ENCODE results near the gene WNT5B.
A peak's percentile ranks its signal among the peaks of the same experiment; 100 is the strongest.

WNT5B gene

DNA sequence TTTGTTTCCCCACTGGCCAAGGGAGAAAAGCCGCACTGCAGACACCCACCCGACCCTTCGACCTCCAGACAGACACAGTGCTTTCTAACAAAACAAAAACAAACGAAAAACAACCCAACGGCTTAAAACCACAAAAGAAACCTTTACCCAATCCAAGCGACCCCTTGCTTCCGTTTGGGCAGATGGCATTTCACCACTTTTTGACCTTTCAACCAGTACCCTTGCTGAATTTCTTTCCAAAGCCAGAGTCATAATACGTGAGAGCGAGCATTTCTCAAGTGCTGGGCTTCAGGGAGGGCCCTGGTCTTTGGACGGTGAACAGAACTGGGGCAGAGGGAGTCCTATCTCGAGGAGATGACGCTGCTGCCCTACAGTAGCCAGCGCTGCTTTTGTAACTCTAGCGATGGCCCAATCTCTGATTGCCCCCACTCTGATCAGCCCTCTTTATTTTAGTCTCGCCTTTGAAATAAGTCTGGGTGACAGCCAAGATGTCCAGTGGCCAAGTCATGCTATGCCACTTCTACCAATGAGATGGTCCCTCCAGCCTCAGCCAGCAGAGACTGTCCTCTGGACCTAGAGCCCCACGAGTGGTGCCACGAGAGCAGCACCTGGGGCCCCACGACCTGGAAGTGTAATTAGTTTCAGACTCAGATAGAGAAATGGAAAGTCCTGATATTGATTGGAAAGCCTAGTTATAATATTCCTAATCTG lies 40.0 kb downstream of the WNT5B start:
- H3K27ac ChIP-seq (ENCODE audit: low read depth, low read length), result no peak overlapping the region
- peaks cover 3% of the 10 kb centered on the region for H3K4me1 ChIP-seq (ENCODE audit: control insufficient read depth, insufficient read depth, low read length, unreplicated experiment)
- H3K79me2 ChIP-seq (ENCODE audit: control insufficient read depth, insufficient read depth, low read length, unreplicated experiment), result no peaks in the 10 kb centered on the region
- no peaks in the 10 kb centered on the region for H3K27me3 ChIP-seq (ENCODE audit: insufficient read depth, low read length)
- H3K36me3 ChIP-seq (ENCODE audit: insufficient read depth, low read length), result no peaks in the 10 kb centered on the region
- no peak overlapping the region for H2AFZ ChIP-seq (ENCODE audit: low read length, unreplicated experiment)
- H3K4me3 ChIP-seq (ENCODE audit: low read depth, low read length), result no peak overlapping the region

DNA sequence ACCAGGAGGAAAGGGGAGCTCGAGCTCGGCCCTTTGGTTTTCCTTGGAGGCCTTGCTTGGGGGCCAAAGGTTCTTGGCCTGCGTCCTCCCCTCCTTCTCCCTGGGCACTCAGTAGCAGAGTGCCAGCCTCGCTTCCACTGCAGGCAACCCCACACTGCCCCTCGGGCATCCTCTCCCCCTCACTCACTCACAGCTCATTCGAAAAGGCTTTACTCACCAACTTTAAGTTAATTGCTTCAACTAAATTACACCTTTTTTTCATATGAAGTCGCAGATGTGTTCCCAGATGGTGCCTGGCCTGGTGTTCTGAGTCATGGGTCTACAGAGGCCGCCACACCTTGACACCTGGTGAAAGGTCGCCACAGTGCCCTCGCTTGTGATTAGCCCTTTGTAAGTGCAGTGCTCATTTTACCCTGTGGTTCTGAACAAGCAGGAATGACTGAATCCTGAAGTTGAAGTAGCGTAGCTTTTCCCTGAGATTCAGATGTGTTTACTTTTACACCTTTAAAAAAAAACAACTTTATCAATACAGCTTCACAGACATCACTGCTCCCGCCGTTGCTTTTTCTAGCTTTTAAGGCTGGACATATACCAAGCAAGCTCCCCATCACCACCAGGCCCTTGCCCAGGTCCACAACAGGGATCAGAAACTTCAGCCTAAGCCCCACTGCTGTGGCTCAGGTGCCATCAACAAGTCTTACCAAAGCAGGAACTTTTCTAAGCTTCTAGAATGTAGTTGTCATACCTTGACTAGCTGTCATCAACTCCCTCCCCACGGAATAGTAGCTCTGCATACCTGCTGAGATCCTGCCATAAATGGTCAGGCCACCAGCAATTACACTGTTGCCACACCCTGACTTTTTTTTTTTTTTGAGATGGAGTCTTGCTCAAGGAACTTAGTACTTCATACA lies 41.6 kb downstream of the WNT5B start:
- H3K79me2 ChIP-seq (ENCODE audit: control insufficient read depth, insufficient read depth, low read length, unreplicated experiment), result no peaks in the 10 kb centered on the region
- H3K27ac ChIP-seq (ENCODE audit: low read depth, low read length), result no peak overlapping the region
- no peak overlapping the region for H3K4me3 ChIP-seq (ENCODE audit: low read depth, low read length)
- no peaks in the 10 kb centered on the region for H3K27me3 ChIP-seq (ENCODE audit: insufficient read depth, low read length)
- no peaks in the 10 kb centered on the region for H3K36me3 ChIP-seq (ENCODE audit: insufficient read depth, low read length)
- no peak overlapping the region for H2AFZ ChIP-seq (ENCODE audit: low read length, unreplicated experiment)
- peaks cover 3% of the 10 kb centered on the region for H3K4me1 ChIP-seq (ENCODE audit: control insufficient read depth, insufficient read depth, low read length, unreplicated experiment)

DNA sequence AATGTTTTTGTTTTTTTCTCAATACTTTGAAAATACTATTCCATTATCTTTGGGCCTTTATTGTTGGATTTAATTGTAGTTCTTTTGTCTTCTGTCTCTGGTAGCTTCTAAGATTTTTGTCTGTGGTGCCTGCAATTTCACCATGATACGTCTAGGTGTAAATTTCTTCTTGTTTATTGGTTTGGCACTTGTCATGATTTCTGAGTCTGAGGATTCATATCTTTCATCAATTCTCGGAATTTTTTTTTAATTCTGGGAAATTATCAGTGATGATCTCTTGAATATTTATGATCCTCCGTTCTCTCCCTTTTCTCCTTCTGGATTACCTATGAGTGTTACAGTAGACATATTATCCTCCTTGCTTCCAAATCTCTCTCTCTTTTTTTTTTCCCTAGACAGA lies 47.0 kb downstream of the WNT5B start:
- Histone ChIP-seq H3K36me3 (ENCODE audit: insufficient read depth, low read length) (no peaks in the 10 kb centered on the region), H2AFZ (ENCODE audit: low read length, unreplicated experiment) (no peak overlapping the region), H3K79me2 (ENCODE audit: control insufficient read depth, insufficient read depth, low read length, unreplicated experiment) (no peaks in the 10 kb centered on the region), H3K27me3 (ENCODE audit: insufficient read depth, low read length) (no peaks in the 10 kb centered on the region), H3K4me1 (ENCODE audit: control insufficient read depth, insufficient read depth, low read length, unreplicated experiment) (no peaks in the 10 kb centered on the region), H3K27ac (ENCODE audit: low read depth, low read length) (no peak overlapping the region), H3K4me3 (ENCODE audit: low read depth, low read length) (no peak overlapping the region)

DNA sequence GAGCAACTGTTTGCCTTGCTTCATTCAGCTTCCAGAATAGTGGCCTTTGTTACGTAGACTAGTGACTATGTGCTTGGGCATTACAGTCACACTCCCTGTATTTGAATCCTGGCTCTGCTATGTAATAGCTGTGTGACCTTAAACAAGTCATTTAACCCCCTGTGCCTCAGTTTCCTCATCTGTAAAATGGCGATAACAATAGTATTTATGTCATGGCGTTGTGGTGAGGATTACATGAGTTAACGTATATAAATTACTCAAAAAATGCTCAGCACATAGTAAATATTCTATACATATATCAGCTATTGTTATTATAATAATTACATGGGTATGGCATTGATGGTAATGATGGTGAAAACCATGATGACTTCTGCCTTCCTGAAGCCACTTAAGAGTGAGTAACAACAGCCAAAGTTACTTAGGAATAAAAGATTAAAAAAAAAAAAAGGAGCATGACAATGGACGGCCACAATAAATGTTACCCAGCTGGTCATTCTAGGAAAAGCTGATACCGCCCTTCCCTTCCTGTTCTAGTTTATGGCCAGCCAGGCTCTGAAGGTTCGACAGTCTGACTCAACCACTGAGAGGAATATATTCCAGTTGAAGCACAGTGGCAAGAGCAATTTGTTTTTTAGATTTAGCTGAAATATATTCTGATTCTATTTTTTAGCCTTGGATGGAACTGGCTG lies 51.9 kb downstream of the WNT5B start:
- Histone ChIP-seq H3K36me3 (ENCODE audit: insufficient read depth, low read length) (no peaks in the 10 kb centered on the region), H3K79me2 (ENCODE audit: control insufficient read depth, insufficient read depth, low read length, unreplicated experiment) (no peaks in the 10 kb centered on the region), H3K4me3 (ENCODE audit: low read depth, low read length) (no peak overlapping the region), H3K27me3 (ENCODE audit: insufficient read depth, low read length) (no peaks in the 10 kb centered on the region), H3K27ac (ENCODE audit: low read depth, low read length) (no peak overlapping the region), H3K4me1 (ENCODE audit: control insufficient read depth, insufficient read depth, low read length, unreplicated experiment) (no peaks in the 10 kb centered on the region), H2AFZ (ENCODE audit: low read length, unreplicated experiment) (no peak overlapping the region)

DNA sequence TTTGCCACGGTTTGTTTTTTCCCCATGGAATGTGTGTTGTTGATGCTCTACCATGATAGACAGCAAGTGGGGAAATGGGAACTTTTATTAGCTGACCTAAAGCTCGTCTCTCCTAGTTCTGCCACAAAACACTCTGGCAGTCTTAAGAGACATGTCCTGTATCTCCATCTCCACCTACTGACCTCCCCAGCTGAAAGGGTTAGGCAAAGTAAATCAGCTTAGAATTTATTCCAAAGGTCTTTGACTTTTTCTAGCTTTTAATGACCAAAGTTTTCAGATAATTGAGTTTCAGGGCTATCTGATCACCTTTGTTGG lies 52.4 kb downstream of the WNT5B start:
- Histone ChIP-seq H3K4me1 (ENCODE audit: control insufficient read depth, insufficient read depth, low read length, unreplicated experiment) (no peaks in the 10 kb centered on the region), H2AFZ (ENCODE audit: low read length, unreplicated experiment) (no peak overlapping the region), H3K27me3 (ENCODE audit: insufficient read depth, low read length) (no peaks in the 10 kb centered on the region), H3K36me3 (ENCODE audit: insufficient read depth, low read length) (no peaks in the 10 kb centered on the region), H3K4me3 (ENCODE audit: low read depth, low read length) (no peak overlapping the region), H3K79me2 (ENCODE audit: control insufficient read depth, insufficient read depth, low read length, unreplicated experiment) (no peaks in the 10 kb centered on the region), H3K27ac (ENCODE audit: low read depth, low read length) (no peak overlapping the region)

DNA sequence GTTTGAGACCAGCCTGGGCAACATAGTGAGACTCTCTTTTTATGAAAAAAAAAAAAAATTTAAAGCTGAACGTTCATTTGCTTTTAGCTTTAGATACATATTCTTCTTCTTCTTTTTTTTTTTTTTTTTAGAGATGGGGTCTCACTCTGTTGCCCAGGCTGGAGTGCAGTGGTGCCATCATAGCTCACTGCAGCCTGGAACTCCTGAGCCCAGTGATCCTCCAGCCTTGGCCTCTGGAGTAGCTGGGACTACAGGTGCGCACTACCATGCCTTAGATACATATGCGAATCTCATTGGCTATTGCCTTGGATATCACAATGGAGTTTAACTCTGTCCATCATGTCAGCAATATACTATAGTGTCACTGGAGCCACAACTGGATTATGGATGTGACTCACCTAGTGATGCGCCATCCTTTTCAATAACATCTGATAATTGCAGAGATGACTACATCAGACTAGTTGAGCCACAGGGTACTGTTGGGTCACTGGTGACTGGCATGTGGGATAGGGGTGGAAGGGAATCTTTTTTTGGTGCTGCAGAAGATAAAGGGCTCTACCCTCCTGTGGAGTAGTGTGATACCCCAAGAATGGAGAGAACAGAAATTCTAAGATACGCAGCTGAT lies 59.2 kb downstream of the WNT5B start:
- peaks cover 11% of the 10 kb centered on the region for H3K4me1 ChIP-seq (ENCODE audit: control insufficient read depth, insufficient read depth, low read length, unreplicated experiment)
- no peak overlapping the region for H3K27ac ChIP-seq (ENCODE audit: low read depth, low read length)
- H3K27me3 ChIP-seq (ENCODE audit: insufficient read depth, low read length), result no peaks in the 10 kb centered on the region
- H3K4me3 ChIP-seq (ENCODE audit: low read depth, low read length), result no peak overlapping the region
- H2AFZ ChIP-seq (ENCODE audit: low read length, unreplicated experiment), result no peak overlapping the region
- H3K79me2 ChIP-seq (ENCODE audit: control insufficient read depth, insufficient read depth, low read length, unreplicated experiment), result peaks cover 22% of the 10 kb centered on the region
- H3K36me3 ChIP-seq (ENCODE audit: insufficient read depth, low read length), result no peaks in the 10 kb centered on the region

DNA sequence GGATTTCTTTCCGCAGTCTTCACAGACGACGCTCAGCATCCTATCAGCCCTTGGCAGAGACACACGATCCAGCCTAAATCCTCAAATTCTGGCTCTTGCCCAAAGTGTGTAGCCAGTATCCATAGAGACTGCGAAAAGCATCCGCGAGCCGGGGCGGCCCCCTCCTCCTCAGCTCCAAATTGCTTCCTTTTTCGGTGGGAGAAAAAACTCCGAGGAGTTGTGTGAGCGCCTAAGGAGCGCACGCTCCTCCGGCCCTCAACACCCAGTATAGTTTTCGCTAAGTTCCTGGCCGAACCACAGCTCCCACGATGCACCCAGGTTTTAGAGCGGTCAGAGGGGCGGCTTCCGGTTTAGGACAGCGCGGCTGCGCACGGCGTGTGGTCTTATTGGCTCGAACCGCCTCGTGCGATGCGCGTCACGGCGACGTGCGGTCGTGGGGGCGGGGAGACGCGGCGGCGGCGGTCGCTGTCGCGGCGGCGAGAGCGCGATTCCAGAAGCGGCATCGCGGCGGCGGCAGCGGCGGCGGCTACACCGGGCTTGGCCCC lies 61.6 kb downstream of the WNT5B start, which contains the start of gene ADIPOR2:
TSS of gene ADIPOR2 (plus strand) at position 493 of the 545 bp plus-strand sequence. CDS start 63,274 bp downstream, outside the sequence.
- peak within 1 kb of the TSS; percentile 82 for H3K27ac ChIP-seq (ENCODE audit: low read depth, low read length)
- H3K4me3 ChIP-seq (ENCODE audit: low read depth, low read length), result peak within 1 kb of the TSS; percentile 74
- peaks cover 37% of the 10 kb centered on the region for H3K79me2 ChIP-seq (ENCODE audit: control insufficient read depth, insufficient read depth, low read length, unreplicated experiment)
- H3K36me3 ChIP-seq (ENCODE audit: insufficient read depth, low read length), result no peaks in the 10 kb centered on the region
- H3K4me1 ChIP-seq (ENCODE audit: control insufficient read depth, insufficient read depth, low read length, unreplicated experiment), result peaks cover 11% of the 10 kb centered on the region
- H3K27me3 ChIP-seq (ENCODE audit: insufficient read depth, low read length), result no peaks in the 10 kb centered on the region
- peak within 1 kb of the TSS; percentile 34 for H2AFZ ChIP-seq (ENCODE audit: low read length, unreplicated experiment)

DNA sequence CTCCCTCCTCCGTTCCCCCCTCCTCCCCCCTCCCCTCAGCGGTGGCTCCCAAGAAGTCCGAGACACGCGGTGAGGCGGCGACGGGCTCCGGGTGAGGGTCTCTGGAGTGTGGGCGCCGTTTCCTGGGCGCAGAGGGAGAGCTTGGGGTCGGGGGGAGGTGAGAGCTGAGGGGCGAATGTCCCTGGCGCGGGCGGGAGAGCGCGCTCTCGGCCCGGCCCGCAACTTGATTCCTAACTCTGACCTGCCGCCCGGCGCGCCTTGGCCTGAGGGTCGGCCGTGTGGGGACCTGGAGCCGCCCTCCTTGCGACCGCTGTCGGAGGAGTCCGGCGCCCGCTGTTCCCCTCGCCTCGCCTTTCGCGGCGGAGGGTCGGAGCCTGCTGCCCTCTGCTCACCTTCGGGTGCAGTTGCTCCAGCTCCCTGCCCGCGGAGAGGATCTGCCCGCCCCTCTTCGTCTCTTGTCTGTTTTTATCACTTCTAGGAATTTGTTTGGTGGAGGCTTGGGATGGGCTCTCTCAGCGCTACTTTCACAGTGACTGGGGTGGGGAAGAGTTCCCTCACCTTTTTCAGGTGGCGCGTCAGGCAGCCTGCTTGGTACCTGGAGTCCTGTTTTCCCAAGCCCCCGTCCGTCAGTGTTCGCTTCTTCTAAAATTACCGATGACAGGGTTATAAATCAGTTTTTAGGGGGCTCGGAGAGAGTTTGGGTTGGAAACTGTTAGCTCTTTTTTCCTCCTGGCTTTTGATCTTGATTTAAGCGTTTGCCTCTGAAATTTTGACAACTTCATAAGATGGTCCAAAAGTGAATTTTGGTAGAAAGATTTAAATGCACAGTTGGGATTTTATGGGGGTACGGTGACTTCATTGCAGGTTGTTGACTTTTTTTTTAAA lies 62.3 kb downstream of the WNT5B start:
- Histone ChIP-seq H2AFZ (ENCODE audit: low read length, unreplicated experiment) (no peak overlapping the region), H3K27me3 (ENCODE audit: insufficient read depth, low read length) (no peaks in the 10 kb centered on the region), H3K79me2 (ENCODE audit: control insufficient read depth, insufficient read depth, low read length, unreplicated experiment) (peaks cover 44% of the 10 kb centered on the region)

DNA sequence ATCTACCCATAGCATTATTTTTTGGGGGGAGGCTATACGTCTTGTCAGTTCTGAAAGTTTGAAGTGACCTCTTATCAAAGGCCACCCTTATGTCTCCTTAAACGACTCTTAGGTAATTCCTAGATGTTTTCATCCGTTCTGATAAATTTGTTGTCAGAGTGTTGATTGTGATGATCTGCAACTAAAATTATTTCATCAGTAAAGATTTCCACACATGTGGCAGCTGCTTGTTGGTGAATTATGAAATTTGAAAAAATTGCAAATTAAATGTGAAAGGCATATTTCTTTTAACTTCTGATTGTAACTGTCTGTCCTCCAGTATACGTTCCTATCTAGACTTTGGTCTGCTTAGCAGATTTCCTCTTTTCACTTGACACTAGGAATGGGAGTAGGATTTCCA lies 63.2 kb downstream of the WNT5B start:
- Histone ChIP-seq H3K4me3 (ENCODE audit: low read depth, low read length) (peak overlapping the region; percentile 74), H3K79me2 (ENCODE audit: control insufficient read depth, insufficient read depth, low read length, unreplicated experiment) (peaks cover 52% of the 10 kb centered on the region), H3K4me1 (ENCODE audit: control insufficient read depth, insufficient read depth, low read length, unreplicated experiment) (peaks cover 17% of the 10 kb centered on the region), H3K36me3 (ENCODE audit: insufficient read depth, low read length) (no peaks in the 10 kb centered on the region), H3K27ac (ENCODE audit: low read depth, low read length) (no peak overlapping the region), H3K27me3 (ENCODE audit: insufficient read depth, low read length) (no peaks in the 10 kb centered on the region), H2AFZ (ENCODE audit: low read length, unreplicated experiment) (no peak overlapping the region)

More for the DNA sequence above, 62.3 kb downstream of the WNT5B start:
- peaks cover 11% of the 10 kb centered on the region for H3K4me1 ChIP-seq (ENCODE audit: control insufficient read depth, insufficient read depth, low read length, unreplicated experiment)
- H3K36me3 ChIP-seq (ENCODE audit: insufficient read depth, low read length), result no peaks in the 10 kb centered on the region
- H3K27ac ChIP-seq (ENCODE audit: low read depth, low read length), result peak overlapping the region; percentile 82
- peak overlapping the region; percentile 74 for H3K4me3 ChIP-seq (ENCODE audit: low read depth, low read length)
